ENCODE measurements around the gene OXA1L. TPM values are rescaled to one million over a fixed set of nuclear protein-coding genes. Genes with fewer than 3 reads are reported as not detected.

Gene OXA1L
- total RNA-seq, 1 experiment from 2014 or later, result 71.3 TPM

GRCh38 chr14:22807432-22808087 is 41.1 kb downstream of the OXA1L start:
- no peak overlapping the region for H3K27ac ChIP-seq (ENCODE audit: low read length)
- POLR2A ChIA-PET, result interaction anchor here (0.6 kb wide), 1 partner anchor 14 kb away, joined by 3 read pairs; no protein-coding TSS in a partner anchor

GRCh38 chr14:22808388-22809209 is 42.1 kb downstream of the OXA1L start:
- Histone ChIP-seq H3K27ac (ENCODE audit: low read length) (no peak overlapping the region), H3K4me3 (ENCODE audit: low read depth in 2 of 2, low read length in 2 of 2) (no peak overlapping the region), H3K27me3 (ENCODE audit: control insufficient read depth, insufficient read depth, low read length) (no peaks in the 10 kb centered on the region), H3K36me3 (ENCODE audit: control insufficient read depth, insufficient read depth, low read length) (no peaks in the 10 kb centered on the region), H3K9me3 (ENCODE audit: control insufficient read depth, insufficient read depth, low read depth, low read length) (no peaks in the 10 kb centered on the region), H3K4me1 (ENCODE audit: control insufficient read depth, insufficient read depth, low read length) (no peaks in the 10 kb centered on the region)
- in situ Hi-C loops (cut with HindIII; ENCODE audit: low pct_unique_long_range_greater_than_20kb, low sequenced_read_pairs) (no loop called here), intact Hi-C loops (cut with micrococcal nuclease; ENCODE audit: unreplicated experiment) (no loop called here)
- ChIA-PET CTCF (interaction anchor here (0.5 kb wide), 1 partner anchor 198 kb away, joined by 3 read pairs; no protein-coding TSS in a partner anchor), POLR2A (interaction anchor here (0.6 kb wide), 1 partner anchor 15 kb away, joined by 3 read pairs; no protein-coding TSS in a partner anchor)
- DNase-seq (ENCODE audit: low read depth, low spot score) (no peak), ATAC-seq (no peak)
- no TSS peak for BruUV-seq (replicated peaks)
- no peak for TF ChIP-seq CTCF (IDR thresholded peaks at IDR 0.05)

More at GRCh38 chr14:22807432-22808087, 41.1 kb downstream of the OXA1L start:
- no peaks in the 10 kb centered on the region for H3K9me3 ChIP-seq (ENCODE audit: control insufficient read depth, insufficient read depth, low read depth, low read length)
- intact Hi-C loops (cut with micrococcal nuclease; ENCODE audit: unreplicated experiment) (no loop called here), in situ Hi-C loops (cut with HindIII; ENCODE audit: low pct_unique_long_range_greater_than_20kb, low sequenced_read_pairs) (no loop called here)
- no peaks in the 10 kb centered on the region for H3K27me3 ChIP-seq (ENCODE audit: control insufficient read depth, insufficient read depth, low read length)
- no peaks in the 10 kb centered on the region for H3K36me3 ChIP-seq (ENCODE audit: control insufficient read depth, insufficient read depth, low read length)
- CTCF ChIA-PET, result interaction anchor here (0.6 to 0.7 kb wide), 2 partner anchors 19 to 143 kb away, joined by 5 to 13 read pairs; no protein-coding TSS in a partner anchor
- ATAC-seq (no peak), DNase-seq (ENCODE audit: low read depth, low spot score) (no peak)
- H3K4me1 ChIP-seq (ENCODE audit: control insufficient read depth, insufficient read depth, low read length), result no peaks in the 10 kb centered on the region
- no peak overlapping the region for H3K4me3 ChIP-seq (ENCODE audit: low read depth in 2 of 2, low read length in 2 of 2)
- no peak for TF ChIP-seq SIN3A (IDR thresholded peaks at IDR 0.05; ENCODE audit: borderline replicate concordance, insufficient read depth, low read depth, low read length)
- no TSS peak for BruUV-seq (replicated peaks)

GRCh38 chr14:22811722-22812121 is 45.2 kb downstream of the OXA1L start:
- TF ChIP-seq POLR2AphosphoS5 (IDR thresholded peaks at IDR 0.05; ENCODE audit: low read depth, low read length) (no peak), CTCF (IDR thresholded peaks at IDR 0.05) (no peak), REST (IDR thresholded peaks at IDR 0.05; ENCODE audit: insufficient read depth in 1 of 2, low read depth in 2 of 2, low read length in 1 of 2) (no peak), SIN3A (IDR thresholded peaks at IDR 0.05; ENCODE audit: borderline replicate concordance, insufficient read depth, low read depth, low read length) (no peak), TCF7L2 (IDR thresholded peaks at IDR 0.05; ENCODE audit: low read depth, low read length) (no peak)

More at GRCh38 chr14:22811722-22812121, 45.2 kb downstream of the OXA1L start:
- no peaks in the 10 kb centered on the region for H3K36me3 ChIP-seq (ENCODE audit: control insufficient read depth, insufficient read depth, low read length)
- no peak overlapping the region for H3K27ac ChIP-seq (ENCODE audit: low read length)
- H3K27me3 ChIP-seq (ENCODE audit: control insufficient read depth, insufficient read depth, low read length), result no peaks in the 10 kb centered on the region
- intact Hi-C loops (cut with micrococcal nuclease; ENCODE audit: unreplicated experiment) (no loop called here), in situ Hi-C loops (cut with HindIII; ENCODE audit: low pct_unique_long_range_greater_than_20kb, low sequenced_read_pairs) (no loop called here)
- DNase-seq (ENCODE audit: low read depth, low spot score), result no peak
- ChIA-PET POLR2A (no interaction called here), CTCF (interaction anchor here (0.6 kb wide), 1 partner anchor 12 kb away, joined by 6 read pairs; no protein-coding TSS in a partner anchor)
- no peak for ATAC-seq
- no peaks in the 10 kb centered on the region for H3K9me3 ChIP-seq (ENCODE audit: control insufficient read depth, insufficient read depth, low read depth, low read length)
- no peaks in the 10 kb centered on the region for H3K4me1 ChIP-seq (ENCODE audit: control insufficient read depth, insufficient read depth, low read length)
- no peak overlapping the region for H3K4me3 ChIP-seq (ENCODE audit: low read depth in 2 of 2, low read length in 2 of 2)
- no TSS peak for BruUV-seq (replicated peaks)

Measured in Panc1 (cell line).